Mucosa of descending colon (tissue), 3 donors: ENCODE results near the gene GSTM3. TPM values are rescaled to one million over a fixed set of nuclear protein-coding genes. Genes with fewer than 3 reads are reported as not detected.
"Not testable (repeated sequence)": the region's sequence is repeated elsewhere in the genome, so short reads cannot be mapped to it uniquely, and the experiment has no call there.

Source experiments
- ATAC-seq: fragments of 200-7000 bp; cut with Tn5 transposase; one replicate; pipeline ENCODE4 v1.9.1; 2020; ENCODE audit warnings: mild to moderate bottlenecking, moderate library complexity
- DNase-seq, 3 donors: peaks; one replicate each; pipeline ENCODE4 v3.0.0-alpha.2; 2020
- H3K36me3 ChIP-seq: fragments of 200-600 bp; one replicate; pipeline ENCODE4 v1.8.0; 2021; ENCODE audit warnings: low read depth, mild to moderate bottlenecking
- H3K4me1 ChIP-seq: fragments of 200-600 bp; one replicate; pipeline ENCODE4 v1.8.0; 2021; ENCODE audit warnings: low read depth, mild to moderate bottlenecking
- H3K4me3 ChIP-seq: fragments of 200-600 bp; one replicate; pipeline ENCODE4 v1.8.0; 2021; ENCODE audit warnings: mild to moderate bottlenecking
- H3K9me3 ChIP-seq: fragments of 200-600 bp; one replicate; pipeline ENCODE4 v1.8.0; 2021; ENCODE audit warnings: mild to moderate bottlenecking
- intact Hi-C, 2 donors: fragments of 100-400 bp; cut with DNase I in 1 of 2; cut with micrococcal nuclease in 1 of 2; formaldehyde crosslinking; loops; one replicate each; pipeline versions ENCODE4 v1.11.0 to v1.11.1; 2022; cut with DNase I, micrococcal nuclease
- total RNA-seq, 3 donors: library from RNA; stranded (reverse); fragmentation: NEBNext Ultra II Directional in 2 of 3; extraction: Animal tissue kit (Norgen Biotek cat#: 25700) in 2 of 3; gene quantifications; one replicate each; pipeline versions ENCODE4 v1.2.1 to v1.2.4, GENCODE V29; 2021 to 2023
- TF ChIP-seq, protein P1 (sequence below): fragments of 200-600 bp; IDR thresholded peaks from one replicate; pipeline ENCODE4 v1.8.0; 2022; ENCODE audit warnings: antibody characterized with exemption, mild to moderate bottlenecking
- donor health status: DM: no; HTN: no; CAD: no; lungs with moderate emphysema.
- donor health status: DM: no; HTN: no; CAD: no.
- donor health status: DM: no; HTN: yes; CAD: no.

Gene GSTM3
- total RNA-seq, 3 donors from 2014 or later: 4.9 to 84.8 (median 12.4) TPM

DNA sequence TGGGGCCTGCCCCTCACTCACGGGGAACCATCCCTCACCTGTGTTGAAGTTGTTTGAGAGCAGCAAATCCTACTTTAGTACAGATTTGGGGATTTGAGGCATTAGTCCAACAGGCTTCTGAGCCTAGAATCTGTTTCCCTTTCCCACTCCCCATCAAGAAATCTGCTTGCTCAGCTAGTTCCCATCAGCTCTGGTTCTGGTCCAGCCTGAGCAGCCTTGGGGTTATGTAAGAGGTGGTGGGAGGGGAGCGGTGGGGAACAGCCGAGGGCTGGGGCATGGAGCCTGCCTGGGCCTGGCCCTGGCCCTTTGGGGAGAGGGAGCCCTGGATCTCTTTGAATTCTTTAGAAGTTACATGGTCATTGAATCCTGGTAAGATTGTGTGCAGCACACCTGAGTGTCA, 24.7 kb downstream of the GSTM3 start:
- TF ChIP-seq, protein P1, sequence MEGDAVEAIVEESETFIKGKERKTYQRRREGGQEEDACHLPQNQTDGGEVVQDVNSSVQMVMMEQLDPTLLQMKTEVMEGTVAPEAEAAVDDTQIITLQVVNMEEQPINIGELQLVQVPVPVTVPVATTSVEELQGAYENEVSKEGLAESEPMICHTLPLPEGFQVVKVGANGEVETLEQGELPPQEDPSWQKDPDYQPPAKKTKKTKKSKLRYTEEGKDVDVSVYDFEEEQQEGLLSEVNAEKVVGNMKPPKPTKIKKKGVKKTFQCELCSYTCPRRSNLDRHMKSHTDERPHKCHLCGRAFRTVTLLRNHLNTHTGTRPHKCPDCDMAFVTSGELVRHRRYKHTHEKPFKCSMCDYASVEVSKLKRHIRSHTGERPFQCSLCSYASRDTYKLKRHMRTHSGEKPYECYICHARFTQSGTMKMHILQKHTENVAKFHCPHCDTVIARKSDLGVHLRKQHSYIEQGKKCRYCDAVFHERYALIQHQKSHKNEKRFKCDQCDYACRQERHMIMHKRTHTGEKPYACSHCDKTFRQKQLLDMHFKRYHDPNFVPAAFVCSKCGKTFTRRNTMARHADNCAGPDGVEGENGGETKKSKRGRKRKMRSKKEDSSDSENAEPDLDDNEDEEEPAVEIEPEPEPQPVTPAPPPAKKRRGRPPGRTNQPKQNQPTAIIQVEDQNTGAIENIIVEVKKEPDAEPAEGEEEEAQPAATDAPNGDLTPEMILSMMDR: no peak
- Histone ChIP-seq H3K36me3 (no peaks in the 10 kb centered on the region), H3K9me3 (no peaks in the 10 kb centered on the region), H3K4me1 (peaks cover 4% of the 10 kb centered on the region), H3K4me3 (no peak overlapping the region)
- no peak for ATAC-seq
- DNase-seq: no peak
- intact Hi-C loops: no loop called here

DNA sequence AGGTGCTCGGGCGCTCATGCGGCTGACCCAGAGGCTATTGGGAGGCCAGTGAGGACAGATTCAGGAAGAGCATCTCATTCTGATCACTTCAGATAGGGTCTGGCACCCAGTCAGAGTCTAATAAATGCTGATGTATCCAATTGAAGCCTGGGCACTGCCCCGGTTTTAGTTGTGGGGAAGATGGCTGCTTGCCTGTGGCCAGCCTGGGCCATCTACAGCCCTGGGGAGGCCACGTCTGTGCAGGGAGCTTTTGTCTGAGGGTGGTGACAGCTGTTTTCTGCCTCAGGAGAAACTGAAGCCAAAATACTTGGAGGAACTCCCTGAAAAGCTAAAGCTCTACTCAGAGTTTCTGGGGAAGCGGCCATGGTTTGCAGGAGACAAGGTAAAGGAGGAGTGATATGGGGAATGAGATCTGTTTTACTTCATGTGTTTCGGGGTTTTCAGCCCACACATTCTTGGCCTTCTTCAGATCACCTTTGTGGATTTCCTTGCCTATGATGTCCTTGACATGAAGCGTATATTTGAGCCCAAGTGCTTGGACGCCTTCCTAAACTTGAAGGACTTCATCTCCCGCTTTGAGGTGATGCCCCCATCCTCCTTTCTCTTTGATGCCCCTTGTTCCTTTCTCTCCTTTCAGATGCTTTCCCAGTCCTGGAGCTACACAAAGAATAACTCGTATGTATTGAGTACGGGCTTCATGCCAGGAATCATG, 26.0 kb downstream of the GSTM3 start:
- DNase-seq (no peak), ATAC-seq (no peak)
- Histone ChIP-seq H3K4me3 (no peak overlapping the region), H3K36me3 (no peaks in the 10 kb centered on the region), H3K4me1 (peaks cover 4% of the 10 kb centered on the region), H3K9me3 (no peaks in the 10 kb centered on the region)
- TF ChIP-seq, protein P1: no peak
- intact Hi-C loops: no loop called here

DNA sequence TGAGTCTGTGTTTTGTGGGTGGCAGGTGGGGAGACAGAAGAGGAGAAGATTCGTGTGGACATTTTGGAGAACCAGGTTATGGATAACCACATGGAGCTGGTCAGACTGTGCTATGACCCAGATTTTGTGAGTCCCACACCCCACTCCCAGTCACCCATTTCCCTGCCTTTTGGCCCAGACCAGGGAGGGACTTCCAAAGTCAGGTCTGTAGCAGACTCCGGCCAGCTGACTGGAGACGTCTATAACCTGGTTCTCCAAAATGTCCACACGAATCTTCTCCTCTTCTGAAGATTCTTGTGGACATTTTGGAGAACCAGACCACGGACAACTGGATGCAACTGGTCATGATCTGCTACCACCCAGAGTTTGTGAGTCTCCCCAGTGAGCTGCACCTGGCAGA, 27.2 kb downstream of the GSTM3 start:
- DNase-seq: no peak
- ATAC-seq: no peak
- intact Hi-C loops: no loop called here
- no peaks in the 10 kb centered on the region for H3K36me3 ChIP-seq
- TF ChIP-seq, protein P1: no peak
- no peak overlapping the region for H3K4me3 ChIP-seq
- no peaks in the 10 kb centered on the region for H3K4me1 ChIP-seq
- no peaks in the 10 kb centered on the region for H3K9me3 ChIP-seq

DNA sequence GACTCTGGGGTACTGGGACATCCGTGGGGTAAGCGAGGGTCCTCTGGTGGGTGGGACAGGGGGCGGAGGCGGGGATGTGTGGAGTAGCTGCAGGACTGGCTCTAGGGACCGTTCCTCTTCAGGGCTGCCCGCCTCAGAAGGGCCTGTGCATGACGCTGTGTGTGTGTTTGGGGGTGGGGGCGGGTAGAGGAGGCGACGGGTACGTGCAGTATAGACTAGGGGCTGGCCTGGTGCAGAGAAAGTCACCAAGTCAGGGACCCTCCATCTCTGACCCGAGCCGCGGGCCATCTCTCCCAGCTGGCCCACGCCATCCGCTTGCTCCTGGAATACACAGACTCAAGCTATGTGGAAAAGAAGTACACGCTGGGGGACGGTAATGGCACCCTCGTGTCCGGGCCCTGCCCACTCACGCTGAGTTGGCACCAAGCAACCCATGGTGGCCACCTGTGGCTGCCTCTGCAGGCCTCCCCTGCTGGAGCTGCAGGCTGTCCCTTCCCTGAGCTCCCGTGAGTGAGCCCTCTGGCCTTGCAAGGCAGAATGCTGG, 28.4 kb downstream of the GSTM3 start:
- no peak for DNase-seq
- peak; percentile 16 for ATAC-seq
- no peak overlapping the region for H3K4me3 ChIP-seq

DNA sequence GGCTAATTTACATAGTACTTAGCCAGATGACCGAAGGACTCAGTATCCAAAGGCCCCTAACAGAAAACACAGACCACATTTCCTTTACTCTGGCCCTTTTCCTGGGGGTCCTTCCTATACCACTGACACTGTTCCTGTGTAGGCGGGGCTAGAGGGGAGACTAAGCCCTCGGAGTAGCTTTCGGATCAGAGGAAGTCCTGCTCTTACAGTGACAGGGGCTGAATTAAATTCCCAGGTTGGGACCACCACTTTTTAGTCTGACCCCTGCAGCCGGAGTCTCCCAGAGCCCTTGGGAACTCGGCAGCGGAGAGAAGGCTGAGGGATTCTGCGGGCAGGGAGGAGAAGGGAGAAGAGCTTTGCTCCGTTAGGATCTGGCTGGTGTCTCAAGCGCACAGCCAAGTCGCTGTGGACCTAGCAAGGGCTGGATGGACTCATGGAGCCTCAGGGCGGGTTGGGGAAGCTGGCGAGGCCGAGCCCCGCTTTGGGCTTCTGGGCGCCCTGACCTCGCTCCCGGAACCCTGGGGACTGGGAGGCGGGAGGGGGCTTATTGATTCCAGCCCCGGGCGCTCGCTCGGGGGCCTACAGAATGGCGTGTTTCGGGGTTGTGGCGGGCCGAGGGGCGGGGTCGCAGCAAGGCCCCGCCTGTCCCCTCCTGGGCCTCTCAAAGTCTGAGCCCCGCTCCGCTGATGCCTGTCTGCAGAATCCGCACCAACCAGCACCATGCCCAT, 29.1 kb downstream of the GSTM3 start, which contains the start of gene GSTM5:
GSTM5 (plus strand) TSS at position 659 of the 728 bp plus-strand sequence; CDS start at position 721, 62 bp downstream.
- H3K4me1 ChIP-seq, intact Hi-C loops, H3K4me3 ChIP-seq, H3K9me3 ChIP-seq, H3K36me3 ChIP-seq: not testable (repeated sequence)
- DNase-seq (peak in 1 of 3 donors; percentile 30), ATAC-seq (peak; percentile 33)

More for the DNA sequence above, 28.4 kb downstream of the GSTM3 start:
- intact Hi-C loops: no loop called here
- Histone ChIP-seq H3K4me1 (no peaks in the 10 kb centered on the region), H3K9me3 (peaks cover 1% of the 10 kb centered on the region), H3K36me3 (no peaks in the 10 kb centered on the region)
- TF ChIP-seq, protein P1: no peak

DNA sequence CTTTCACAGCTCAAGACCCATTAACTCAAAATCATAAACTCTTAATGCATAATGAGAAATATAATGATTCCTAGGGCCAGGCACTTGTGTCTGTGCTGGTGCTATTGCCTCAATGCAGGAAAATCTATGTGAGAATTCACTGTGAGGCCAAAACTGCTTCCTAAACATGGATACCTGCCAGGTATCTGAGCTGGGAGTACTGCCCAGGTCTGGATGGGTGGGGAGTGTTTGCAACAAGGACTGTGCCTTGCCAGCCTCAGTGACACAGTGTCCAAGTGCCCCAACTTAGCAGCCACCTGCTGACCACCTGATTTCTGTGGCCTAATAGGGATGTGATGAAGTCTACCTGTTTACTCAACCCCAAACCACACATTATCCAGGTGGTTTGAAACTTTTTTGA, 31.0 kb downstream of the GSTM3 start:
- H3K9me3 ChIP-seq, H3K36me3 ChIP-seq, H3K4me1 ChIP-seq, intact Hi-C loops, H3K4me3 ChIP-seq, DNase-seq, ATAC-seq: not testable (repeated sequence)

DNA sequence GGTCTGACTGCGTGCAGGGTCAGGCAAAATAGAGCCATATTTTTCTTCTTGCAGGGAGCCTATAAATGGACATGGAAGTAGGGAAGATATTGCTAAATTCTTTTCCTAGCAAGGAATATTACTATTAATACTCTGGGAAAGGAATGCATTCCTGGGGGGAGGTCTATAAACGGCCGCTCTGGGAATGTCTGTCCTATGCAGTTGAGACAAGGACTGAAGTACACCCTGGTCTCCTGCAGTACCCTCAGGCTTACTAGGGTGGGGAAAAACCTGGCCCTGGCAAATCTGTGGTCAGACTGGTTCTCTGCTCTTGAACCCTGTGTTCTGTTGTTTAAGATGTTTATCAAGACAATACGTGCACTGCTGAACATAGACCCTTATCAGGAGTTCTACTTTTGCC, 31.9 kb downstream of the GSTM3 start:
- DNase-seq, ATAC-seq, H3K9me3 ChIP-seq, H3K4me1 ChIP-seq, intact Hi-C loops, H3K36me3 ChIP-seq, H3K4me3 ChIP-seq: not testable (repeated sequence)
